ENCODE measurements around the gene CLEC19A.

- no peak for TF ChIP-seq GATA2 (IDR thresholded peaks at IDR 0.05; ENCODE audit: insufficient read depth, insufficient read length, low read depth, low read length)
- TF ChIP-seq CTCF (IDR thresholded peaks at IDR 0.05; ENCODE audit: extremely low read depth in 1 of 2, insufficient read depth in 1 of 2, low read depth in 1 of 2, low read length in 2 of 2), result no peak
- no peak for TF ChIP-seq EZH2 (IDR thresholded peaks at IDR 0.05; ENCODE audit: borderline replicate concordance, low read depth, low read length, severe bottlenecking)
- no peak for TF ChIP-seq POLR2AphosphoS5 (IDR thresholded peaks at IDR 0.05; ENCODE audit: insufficient read depth, low read depth, low read length)
- TF ChIP-seq MAX (IDR thresholded peaks at IDR 0.05; ENCODE audit: insufficient read depth, insufficient read length), result no peak
- no peak for TF ChIP-seq POLR2A (IDR thresholded peaks at IDR 0.05; ENCODE audit: low read depth, low read length)
Measured at GRCh38 chr16:19284207-19284606, 1.3 kb upstream of the CLEC19A start.

Measured in endothelial cell of umbilical vein (primary cell).